ENCODE measurements around the gene SIX5. TPM values are rescaled to one million over a fixed set of nuclear protein-coding genes. Genes with fewer than 3 reads are reported as not detected.

The SIX5 gene
- total and polyA plus RNA-seq, 9 of the 15 experiments (the other 6 are each of a cell fraction or from before 2014, with no cell fraction given) = 1.4 to 17.2 (median 7.4) TPM; not detected in 2

DNA sequence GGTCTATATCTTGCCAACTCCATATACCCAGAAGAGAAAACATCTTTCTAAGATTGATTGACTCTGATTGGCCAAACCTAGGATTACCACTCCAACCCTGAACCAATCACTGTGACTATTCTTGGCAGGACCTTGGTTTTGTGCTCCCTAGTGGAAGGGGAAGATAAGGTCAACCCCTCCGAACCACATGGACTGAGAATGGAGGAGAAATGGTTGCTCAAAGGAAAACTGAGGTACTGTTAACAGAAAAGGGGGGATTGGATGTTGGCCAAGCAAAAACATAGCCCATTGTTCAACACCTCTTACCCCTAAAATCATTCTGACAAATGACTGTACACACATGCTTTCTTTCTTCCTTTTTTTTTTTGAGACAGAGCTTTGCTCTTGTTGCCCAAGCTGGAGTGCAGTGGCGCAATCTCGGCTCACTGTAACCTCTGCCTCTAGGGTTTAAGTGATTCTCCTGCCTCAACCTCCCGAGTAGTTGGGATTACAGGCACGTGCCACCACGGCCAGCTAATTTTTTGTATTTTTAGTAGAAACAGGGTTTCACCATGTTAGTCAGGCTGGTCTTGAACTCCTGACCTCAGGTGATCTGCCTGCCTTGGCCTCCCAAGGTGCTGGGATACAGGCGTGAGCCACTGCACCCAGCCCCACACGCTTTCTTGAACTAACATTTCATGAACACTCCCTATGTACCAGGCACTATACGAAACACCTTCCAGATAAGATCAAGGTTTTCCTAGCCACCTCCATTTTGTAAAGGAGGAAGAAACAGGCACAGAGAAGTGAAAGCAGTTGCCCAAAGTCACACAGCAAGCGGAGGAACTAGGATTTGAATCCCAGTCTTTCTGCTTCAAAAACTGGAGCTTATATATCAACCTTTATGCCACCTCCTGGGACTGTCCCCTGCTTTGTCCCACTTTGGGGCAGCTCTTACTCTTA is 29.3 kb downstream of the SIX5 start (continued):
- TF ChIP-seq DIDO1 (tag; IDR thresholded peaks at IDR 0.05; ENCODE audit: low read depth) (0 out of 2 replicates have a peak, but pooled peaks have one; percentile 57), MYC (IDR thresholded peaks at IDR 0.05; ENCODE audit: low read depth, low read length) (peak; percentile 99), MYC (CRISPR knock-in tag; IDR thresholded peaks at IDR 0.05; ENCODE audit: borderline replicate concordance, low read depth) (peak; percentile 84; the same call in 1 of the 2 replicates), KAT8 (IDR thresholded peaks at IDR 0.05; ENCODE audit: low read depth) (peak; percentile 75; the same call in 1 of the 2 replicates), HCFC1 (IDR thresholded peaks at IDR 0.05; ENCODE audit: low read depth, low read length) (peak; percentile 58), SMARCA4 (IDR thresholded peaks at IDR 0.05) (0 out of 2 replicates have a peak, but pooled peaks have one; percentile 36), SMAD1 (IDR thresholded peaks at IDR 0.05; ENCODE audit: low read depth, low read length, partially characterized antibody) (peak; percentile 19), NFYB (IDR thresholded peaks at IDR 0.05; ENCODE audit: extremely low read depth, insufficient read length) (peak; percentile 50), ZNF668 (CRISPR knock-in tag; IDR thresholded peaks at IDR 0.05) (0 out of 2 replicates have a peak, but pooled peaks have one; percentile 36), PTTG1 (tag; IDR thresholded peaks at IDR 0.05; ENCODE audit: low read depth) (peak; percentile 55; the same call in 1 of the 2 replicates), ELF1 (tag; IDR thresholded peaks at IDR 0.05) (peak; percentile 52; the same call in 1 of the 2 replicates), CHD1 (IDR thresholded peaks at IDR 0.05; ENCODE audit: low read length) (no peak), BCOR (IDR thresholded peaks at IDR 0.05) (peak; percentile 96), BACH1 (tag; IDR thresholded peaks at IDR 0.05) (peak; percentile 70), TCF7 (IDR thresholded peaks at IDR 0.05; ENCODE audit: borderline replicate concordance) (no peak), BHLHE40 (IDR thresholded peaks at IDR 0.05; ENCODE audit: low read length) (peak; percentile 29), GTF2E2 (tag; IDR thresholded peaks at IDR 0.05) (peak; percentile 73; the same call in 1 of the 2 replicates), POLR3A (IDR thresholded peaks at IDR 0.05; ENCODE audit: borderline replicate concordance, extremely low read depth, insufficient read depth, insufficient read length) (no peak), CXXC5 (CRISPR knock-in tag; IDR thresholded peaks at IDR 0.05) (peak; percentile 30; the same call in 1 of the 2 replicates), IFI16 (CRISPR knock-in tag; IDR thresholded peaks at IDR 0.05) (no peak), ILK (tag; IDR thresholded peaks at IDR 0.05; ENCODE audit: borderline replicate concordance, low read depth) (no peak)
- TF ChIP-seq, protein P1, sequence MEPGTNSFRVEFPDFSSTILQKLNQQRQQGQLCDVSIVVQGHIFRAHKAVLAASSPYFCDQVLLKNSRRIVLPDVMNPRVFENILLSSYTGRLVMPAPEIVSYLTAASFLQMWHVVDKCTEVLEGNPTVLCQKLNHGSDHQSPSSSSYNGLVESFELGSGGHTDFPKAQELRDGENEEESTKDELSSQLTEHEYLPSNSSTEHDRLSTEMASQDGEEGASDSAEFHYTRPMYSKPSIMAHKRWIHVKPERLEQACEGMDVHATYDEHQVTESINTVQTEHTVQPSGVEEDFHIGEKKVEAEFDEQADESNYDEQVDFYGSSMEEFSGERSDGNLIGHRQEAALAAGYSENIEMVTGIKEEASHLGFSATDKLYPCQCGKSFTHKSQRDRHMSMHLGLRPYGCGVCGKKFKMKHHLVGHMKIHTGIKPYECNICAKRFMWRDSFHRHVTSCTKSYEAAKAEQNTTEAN (CRISPR knock-in tag; IDR thresholded peaks at IDR 0.05) = no peak
- TF ChIP-seq, protein P2, sequence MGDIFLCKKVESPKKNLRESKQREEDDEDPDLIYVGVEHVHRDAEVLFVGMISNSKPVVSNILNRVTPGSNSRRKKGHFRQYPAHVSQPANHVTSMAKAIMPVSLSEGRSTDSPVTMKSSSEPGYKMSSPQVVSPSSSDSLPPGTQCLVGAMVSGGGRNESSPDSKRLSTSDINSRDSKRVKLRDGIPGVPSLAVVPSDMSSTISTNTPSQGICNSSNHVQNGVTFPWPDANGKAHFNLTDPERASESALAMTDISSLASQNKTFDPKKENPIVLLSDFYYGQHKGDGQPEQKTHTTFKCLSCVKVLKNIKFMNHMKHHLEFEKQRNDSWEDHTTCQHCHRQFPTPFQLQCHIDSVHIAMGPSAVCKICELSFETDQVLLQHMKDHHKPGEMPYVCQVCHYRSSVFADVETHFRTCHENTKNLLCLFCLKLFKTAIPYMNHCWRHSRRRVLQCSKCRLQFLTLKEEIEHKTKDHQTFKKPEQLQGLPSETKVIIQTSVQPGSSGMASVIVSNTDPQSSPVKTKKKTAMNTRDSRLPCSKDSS (IDR thresholded peaks at IDR 0.05; ENCODE audit: low read depth, partially characterized antibody) = no peak
- TF ChIP-seq, protein P3, sequence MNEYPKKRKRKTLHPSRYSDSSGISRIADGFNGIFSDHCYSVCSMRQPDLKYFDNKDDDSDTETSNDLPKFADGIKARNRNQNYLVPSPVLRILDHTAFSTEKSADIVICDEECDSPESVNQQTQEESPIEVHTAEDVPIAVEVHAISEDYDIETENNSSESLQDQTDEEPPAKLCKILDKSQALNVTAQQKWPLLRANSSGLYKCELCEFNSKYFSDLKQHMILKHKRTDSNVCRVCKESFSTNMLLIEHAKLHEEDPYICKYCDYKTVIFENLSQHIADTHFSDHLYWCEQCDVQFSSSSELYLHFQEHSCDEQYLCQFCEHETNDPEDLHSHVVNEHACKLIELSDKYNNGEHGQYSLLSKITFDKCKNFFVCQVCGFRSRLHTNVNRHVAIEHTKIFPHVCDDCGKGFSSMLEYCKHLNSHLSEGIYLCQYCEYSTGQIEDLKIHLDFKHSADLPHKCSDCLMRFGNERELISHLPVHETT (CRISPR knock-in tag; conservative IDR thresholded peaks at IDR 0.05 in 1 of 2, IDR thresholded peaks at IDR 0.05 in 1 of 2) = peak in 1 of 2 experiments; percentile 84; a peak in 2 of 4 replicates
